Vagina (tissue), 2 donors: ENCODE results near the gene AGPAT3.

Experiments
- CTCF ChIP-seq, 3 experiments: fragments of 450-650 bp in 2 of 3; fragments of 200-600 bp in 1 of 3; sonication (generic) in 1 of 3; IDR thresholded peaks; one replicate each; pipeline ENCODE4 v1.5.1; 2017 to 2019; ENCODE audit warnings: antibody characterized with exemption in 3 of 3, mild to moderate bottlenecking in 2 of 3, moderate library complexity in 2 of 3
- POLR2A ChIP-seq, 2 donors: fragments of 450-650 bp; IDR thresholded peaks; one replicate each; pipeline ENCODE4 v1.6.1; 2017; ENCODE audit warnings: antibody characterized with exemption in 2 of 2, mild to moderate bottlenecking in 2 of 2, moderate library complexity in 2 of 2
- POLR2AphosphoS5 ChIP-seq, 2 donors: sonication (generic); formaldehyde crosslinking; IDR thresholded peaks; one replicate each; pipeline ENCODE4 v1.9.0; 2017; ENCODE audit warnings: antibody characterized with exemption in 2 of 2, mild to moderate bottlenecking in 2 of 2, low read depth in 1 of 2; ENCODE audit not compliant: insufficient read depth in 1 of 2

DNA sequence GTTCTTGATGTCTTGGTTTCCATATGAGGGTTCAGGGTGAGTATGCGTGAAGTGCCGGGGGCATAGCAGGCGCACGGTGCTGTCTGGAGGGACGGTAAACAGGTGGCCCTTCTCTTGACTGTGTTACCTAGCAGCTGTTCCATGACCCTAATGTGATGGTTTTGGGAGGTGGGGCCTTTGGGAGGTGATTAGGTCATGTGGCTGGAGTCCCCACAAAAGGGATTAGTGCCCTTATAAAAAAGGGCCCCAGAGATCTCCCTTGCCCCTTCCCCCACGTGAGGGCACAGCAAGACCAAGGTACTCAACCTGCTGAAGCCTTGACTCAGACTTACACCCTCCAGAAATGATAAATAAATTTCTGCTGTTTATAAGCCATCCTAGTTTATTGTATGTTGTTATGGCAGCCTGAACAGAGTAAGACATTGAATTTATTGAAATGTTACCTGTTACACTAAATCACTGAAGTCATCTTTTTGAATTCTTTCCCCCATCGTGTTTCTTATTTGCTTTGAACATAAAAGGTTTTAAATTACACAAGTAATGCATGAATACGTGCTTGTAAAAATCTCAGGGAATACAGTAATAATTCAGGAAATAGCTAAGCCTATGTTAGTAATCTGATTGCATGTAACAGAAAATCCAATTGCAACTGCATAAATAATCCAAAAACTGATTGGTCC, 162.7 kb downstream of the AGPAT3 start:
- TF ChIP-seq CTCF (IDR thresholded peaks at IDR 0.05) = no peak
- no peak for TF ChIP-seq POLR2A (IDR thresholded peaks at IDR 0.05)
- TF ChIP-seq POLR2AphosphoS5 (IDR thresholded peaks at IDR 0.05; ENCODE audit: insufficient read depth in 1 of 2, low read depth in 1 of 2) = no peak
